ENCODE results near the gene FAM124B.

The FAM124B gene, protein sequence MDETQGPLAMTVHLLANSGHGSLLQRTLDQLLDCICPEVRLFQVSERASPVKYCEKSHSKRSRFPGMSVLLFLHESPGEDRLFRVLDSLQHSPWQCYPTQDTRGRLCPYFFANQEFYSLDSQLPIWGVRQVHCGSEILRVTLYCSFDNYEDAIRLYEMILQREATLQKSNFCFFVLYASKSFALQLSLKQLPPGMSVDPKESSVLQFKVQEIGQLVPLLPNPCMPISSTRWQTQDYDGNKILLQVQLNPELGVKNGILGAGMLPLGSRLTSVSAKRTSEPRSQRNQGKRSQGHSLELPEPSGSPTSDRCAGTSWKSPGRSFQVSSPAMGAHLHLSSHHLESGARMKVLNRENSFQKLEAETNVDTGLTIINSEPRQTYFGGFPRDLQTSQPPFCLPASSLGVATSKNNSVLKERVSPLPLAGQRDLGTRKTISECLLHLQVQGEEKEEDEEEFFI

DNA sequence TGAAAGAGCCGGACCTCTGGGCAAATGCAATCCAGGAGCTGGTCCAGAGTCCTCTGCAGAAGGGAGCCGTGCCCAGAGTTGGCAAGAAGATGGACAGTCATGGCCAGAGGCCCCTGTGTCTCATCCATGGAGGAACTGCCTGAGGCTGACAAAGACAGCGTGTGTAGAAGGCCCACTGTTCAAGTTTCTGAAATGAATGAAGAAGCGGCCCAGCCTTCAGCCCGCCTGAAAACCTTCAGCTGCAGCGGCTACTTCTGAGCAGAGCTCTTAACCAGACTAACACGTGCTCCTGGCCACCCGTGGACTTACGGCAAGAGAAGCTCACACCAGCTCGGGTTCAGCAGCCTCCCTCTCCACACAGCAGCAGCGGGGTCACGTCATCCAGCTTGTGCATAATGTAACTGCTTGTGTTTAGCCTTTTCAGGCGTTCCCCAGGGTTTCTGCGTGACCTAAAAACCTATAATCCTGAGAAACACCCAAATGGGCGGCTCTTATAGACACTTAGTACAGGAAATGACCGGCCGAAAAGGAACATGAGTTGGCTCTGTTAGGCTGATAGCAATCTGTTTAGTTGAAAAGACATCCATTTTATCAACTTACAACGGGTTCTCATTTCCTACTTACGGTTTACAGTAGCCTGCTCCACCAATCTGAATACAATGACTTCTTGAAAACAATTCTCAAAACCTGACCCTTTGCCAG lies at the start of gene FAM124B:
TSS of gene FAM124B (minus strand) at position 467 of the 702 bp plus-strand sequence. CDS start at position 128, 339 bp downstream.
- DNase-seq (ENCODE audit: low read depth), result peak; percentile 68

DNA sequence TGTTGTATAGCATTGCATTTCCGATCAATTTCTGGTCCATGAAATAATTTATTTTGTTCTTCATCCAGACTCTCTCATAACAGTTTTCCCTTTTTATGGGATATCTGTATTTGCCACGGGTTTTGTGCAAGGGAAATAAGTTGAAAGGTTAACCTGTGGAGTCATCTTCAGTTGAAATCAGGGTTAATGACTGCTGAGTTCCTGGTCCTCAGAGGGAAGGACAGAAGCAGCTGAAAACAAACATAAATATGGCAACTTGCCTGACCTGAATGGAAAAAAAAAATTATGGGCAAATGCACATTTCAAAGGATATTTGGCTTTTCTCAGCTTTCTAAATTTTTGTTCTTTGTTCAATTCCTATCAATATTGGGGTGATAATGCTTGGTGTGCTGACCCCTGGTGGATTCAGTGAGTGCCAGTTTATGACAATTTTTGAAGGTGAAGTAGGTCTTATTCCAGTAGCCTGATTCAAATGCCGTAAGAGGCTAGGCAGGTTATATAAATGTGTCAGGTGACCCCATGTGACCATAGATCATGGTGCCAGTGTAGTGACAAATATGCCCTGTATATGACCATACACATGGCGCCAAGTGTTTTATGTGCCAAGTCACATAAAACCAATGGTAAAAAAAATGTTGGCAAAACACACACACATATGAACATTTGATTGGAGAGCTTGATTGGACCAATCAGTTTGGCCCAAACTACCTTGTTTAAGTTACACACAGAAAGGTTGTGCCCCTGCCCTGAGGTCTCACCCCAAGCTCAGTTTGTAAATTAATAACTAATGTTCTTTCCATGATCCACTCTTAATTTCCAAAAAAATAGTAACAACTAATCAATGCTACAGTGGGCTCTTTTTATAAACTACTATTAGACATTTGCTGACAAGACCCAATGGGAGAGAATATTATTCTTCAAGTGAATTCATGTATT lies 47.6 kb upstream of the FAM124B start:
- DNase-seq (ENCODE audit: low read depth), result peak; percentile 20

DNA sequence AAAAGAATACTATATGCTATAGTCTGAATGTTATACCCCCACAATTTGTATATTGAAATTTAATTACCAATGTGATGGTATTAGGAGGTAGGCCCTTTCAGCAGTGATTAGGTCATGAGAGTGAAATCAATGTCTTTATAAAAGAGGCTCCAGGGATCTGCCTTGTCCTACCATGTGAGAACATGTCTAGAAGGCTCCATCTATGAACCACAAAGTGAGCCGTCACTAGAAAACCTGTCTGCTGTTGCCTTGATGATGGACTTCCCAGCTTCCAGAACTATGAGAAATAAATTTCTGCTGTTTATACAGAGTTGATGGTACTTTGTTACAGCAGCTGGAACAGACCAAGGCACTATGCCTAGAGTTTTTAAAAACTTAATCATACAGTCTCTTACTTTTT lies 46.3 kb upstream of the FAM124B start:
- no peak for DNase-seq (ENCODE audit: low read depth)

DNA sequence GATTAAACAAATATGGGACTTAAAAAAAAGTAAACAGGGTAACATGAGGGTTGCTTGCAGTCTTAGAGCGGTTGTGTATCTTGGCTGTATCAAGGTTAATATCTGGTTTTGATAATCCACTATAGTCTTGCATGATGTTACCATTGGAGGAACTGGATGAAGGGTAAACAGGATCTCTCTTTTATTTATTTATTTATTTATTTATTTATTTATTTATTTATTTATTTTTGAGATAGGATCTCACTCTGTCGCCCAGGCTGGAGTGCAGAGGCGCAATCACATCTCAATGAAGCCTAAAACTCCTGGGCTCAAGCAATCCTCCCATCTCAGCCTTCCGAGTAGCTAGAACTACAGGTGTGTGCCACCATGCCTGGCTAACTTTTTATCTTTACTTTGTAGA lies 42.9 kb upstream of the FAM124B start:
- DNase-seq (ENCODE audit: low read depth), result no peak

DNA sequence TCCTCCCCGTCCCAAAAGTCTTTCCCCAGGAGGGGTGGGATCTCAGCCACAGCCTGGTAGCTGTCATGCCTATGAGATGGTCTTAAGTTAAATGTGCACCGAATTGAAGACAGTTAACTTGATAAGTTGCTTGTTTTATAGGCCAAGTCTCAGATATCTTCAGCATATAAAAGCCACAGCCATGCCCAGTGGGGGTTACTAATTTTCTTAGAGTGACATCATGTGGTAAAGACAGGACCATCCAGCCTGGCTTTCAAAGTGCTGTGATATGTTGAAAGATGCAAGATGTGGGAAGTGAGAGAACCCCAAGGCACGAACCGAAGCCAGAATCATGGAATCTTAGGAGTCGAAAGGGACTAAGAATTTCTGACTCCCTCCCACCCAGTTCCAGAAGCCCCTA lies 42.1 kb upstream of the FAM124B start:
- peak; percentile 9 for DNase-seq (ENCODE audit: low read depth)

DNA sequence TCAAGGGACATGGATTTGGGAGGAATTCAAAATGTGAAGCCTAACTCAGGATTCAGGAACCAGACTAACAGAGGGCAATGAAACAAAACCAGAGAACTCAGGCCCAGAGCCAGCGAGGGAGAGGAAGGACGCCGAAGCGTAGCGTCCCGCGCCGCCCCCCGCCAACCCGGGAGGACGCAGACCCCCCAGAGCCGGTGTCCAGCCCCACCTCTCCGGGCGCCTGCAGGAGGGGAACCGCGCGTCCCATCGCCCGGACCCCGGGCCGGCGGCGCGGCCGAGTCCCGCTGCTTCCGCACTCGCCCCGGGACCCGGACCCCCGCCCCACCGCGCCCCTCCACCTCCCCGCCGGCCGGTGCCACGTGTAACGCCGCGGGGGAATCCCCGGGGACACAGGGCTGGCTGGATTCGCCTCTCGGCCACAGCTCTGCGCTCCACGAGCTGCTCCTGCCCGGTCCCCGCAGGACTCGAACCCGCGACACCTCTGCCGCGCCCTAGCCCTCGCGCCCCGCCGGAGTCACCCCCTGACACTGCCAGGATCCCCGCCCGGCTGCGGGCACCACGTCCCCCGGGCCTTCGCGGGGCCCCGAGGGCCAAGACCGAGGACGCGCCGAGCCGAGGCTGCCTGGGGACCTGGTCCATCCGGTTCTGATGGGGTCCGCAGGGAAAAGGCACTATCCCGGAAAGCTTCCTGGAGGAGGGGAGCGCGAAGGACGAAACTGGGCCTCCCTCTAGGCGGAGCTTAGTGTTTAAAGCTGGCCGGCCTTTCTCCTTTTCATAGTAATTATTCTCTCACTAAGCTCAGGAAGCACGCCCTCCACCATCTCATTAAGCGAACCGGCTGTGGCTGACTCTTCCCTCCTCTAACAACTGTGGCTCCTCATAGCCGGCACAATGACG lies 40.4 kb upstream of the FAM124B start:
- peak; percentile 14 for DNase-seq (ENCODE audit: low read depth)

DNA sequence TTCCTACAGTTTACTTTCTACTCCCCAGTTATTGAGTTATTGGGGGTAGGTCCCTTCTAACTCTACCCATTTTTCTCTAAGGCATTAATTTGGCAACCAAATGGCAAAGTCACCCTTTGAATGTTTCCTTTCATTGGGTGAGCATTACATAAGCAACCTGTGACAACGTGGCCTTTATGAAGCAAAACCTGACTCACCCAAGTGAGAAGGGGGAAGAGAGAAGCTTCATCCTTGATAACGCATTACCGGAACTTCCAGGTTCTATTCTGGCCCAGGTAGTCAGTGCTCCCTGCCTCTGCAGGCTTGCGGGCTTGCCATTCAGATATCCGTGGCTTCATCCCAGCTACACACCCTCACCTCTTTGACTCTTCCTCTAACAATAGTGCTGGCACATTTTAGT lies 39.1 kb upstream of the FAM124B start:
- no peak for DNase-seq (ENCODE audit: low read depth)

DNA sequence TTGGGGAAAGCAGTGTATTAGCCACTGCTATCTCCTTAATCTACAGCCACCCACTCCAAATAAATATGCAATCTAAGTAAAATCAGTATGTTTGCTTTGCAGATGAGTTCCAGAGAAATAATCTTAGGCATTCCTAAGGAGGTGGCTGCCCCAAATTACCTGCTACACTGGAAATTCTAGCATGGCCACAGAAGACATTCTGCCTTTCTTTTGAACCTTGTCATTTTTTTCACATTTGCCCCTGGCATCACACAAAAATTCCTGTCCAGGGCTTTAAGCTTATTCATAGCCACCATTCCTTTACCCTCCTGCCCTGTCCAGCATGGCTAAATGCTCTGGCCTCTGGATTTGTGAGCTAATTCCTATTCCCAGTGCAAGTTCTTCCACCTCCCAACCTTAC lies 36.8 kb upstream of the FAM124B start:
- no peak for DNase-seq (ENCODE audit: low read depth)

DNA sequence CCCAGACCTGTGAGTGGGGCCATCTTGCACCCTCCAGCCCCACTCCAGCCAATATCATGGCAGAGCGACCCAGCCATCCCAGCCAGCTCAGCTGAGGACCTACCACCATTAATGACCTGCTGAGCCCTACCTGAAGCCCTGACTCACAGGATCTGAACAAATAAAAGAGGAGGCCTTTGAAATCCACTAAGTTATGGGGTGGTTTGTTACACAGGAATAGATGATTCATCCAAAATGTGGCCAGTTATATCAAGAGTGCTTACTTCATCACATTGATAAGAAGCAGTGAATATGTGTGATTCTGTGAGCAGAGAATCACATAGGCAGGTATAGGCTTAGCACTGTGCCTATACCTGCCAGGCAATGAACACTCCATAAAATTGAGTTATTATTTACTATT lies 34.7 kb upstream of the FAM124B start:
- DNase-seq (ENCODE audit: low read depth), result peak; percentile 45

DNA sequence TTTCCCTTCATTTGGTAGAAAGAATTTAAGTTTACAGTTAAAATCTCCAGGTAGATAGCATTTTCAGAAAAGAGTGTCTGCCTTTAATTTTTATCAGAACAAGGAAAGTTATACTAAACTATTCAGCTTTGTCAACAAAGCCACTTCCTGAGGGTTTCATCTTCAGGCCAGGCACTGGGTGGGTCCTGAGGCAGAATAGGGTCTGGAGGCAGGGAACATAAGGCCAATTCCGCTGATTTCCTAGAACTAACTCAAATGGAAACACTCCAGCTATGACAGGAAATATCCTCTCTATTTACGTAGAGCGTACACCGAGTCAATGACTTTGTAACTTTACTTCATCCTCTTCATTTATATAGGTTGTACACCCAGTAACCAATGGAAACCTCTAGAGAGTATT lies 32.7 kb upstream of the FAM124B start:
- no peak for DNase-seq (ENCODE audit: low read depth)

DNA sequence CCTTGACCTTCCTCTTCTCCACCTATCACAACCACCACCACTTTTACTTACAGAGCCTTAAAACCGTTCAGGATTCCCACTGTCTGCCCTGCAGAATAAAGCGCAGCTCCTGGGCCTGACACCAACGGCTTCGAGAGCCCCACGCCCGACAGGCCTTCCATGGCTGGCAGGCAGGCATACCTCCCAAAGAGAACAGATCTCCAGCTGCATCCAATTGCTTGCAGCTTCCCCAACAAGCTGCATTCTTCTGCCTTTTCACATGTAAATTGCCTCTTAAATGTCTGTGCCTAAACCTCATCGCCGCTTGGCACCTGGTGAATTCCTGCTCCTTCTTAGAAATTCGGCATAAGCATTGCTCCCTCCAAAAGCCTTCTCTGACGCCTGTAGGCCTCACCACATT lies 31.5 kb upstream of the FAM124B start:
- no peak for DNase-seq (ENCODE audit: low read depth)

DNA sequence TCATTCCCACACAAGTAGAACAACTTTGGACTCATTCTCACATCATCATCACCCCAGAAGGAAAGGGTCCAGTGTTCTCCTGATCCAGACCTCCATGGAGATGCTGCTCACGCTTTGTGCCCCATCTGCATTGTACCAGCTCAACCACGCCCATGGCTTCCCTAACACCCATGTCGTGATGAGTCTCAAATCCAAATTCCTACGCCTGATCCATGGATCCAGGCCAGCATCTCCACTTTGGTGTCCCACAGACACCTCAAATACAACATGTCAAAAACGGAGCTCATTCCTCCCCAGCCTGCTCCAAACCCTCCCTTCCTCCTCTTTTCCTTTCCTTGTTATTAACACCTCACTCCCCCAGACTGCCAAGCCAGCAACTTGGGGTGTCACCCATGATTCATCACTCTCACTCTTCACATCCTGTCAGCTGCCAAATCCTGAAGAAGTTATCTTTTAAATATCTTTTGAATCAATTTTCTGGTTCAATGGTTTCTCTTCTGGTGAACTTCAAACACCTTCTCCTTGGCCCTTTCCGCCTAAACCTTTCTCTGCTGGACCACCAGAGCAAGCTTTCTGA lies 30.2 kb upstream of the FAM124B start:
- DNase-seq (ENCODE audit: low read depth), result no peak

DNA sequence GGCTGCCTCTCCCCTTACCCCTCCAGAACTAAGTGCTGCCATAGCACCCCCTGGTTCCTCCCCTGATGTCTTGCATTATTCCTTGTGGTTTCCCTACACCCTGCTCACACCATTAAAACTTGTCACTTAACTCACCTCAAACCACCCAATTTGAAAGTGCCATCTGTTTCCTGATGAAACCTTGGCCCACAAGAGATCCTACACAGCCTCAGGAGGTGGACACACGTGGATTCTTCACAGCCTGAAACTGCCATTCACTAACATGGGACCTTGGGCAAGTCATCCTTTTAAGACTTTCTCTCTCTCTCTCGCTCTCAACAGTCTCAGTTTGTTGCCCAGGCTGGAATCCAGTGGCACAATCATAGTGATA lies 27.5 kb upstream of the FAM124B start:
- DNase-seq (ENCODE audit: low read depth), result no peak

DNA sequence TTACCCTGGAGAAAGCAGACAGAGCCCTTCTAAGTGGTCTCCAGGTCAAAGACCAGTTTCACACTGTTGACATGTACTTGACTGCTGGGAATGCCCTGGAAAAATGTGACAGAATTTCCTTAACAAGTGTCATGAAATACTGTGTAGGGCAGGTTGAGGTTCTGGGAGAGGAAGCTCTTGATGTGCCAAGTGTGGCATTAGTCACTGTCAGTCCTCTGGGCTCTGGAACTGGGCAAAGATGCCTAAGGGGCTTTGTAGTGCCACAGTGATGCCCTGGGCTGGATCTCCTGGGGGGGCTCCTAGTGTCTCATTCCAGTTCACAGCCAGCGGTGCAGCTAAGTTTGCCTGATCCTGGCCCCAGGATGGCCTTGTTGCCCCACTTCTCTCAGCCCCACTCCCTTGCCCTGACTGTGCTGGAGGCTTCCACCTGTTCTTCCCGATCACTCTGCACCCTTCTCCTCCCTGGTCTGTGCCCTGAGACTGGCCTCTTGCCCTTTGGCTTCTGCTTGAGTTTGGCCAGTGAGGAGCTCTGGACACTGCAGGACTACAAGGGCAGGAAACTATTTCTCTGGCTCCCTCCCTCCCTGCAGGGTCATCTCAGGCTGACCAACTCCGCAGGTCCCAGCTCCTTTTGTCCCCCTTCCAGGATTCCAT lies 27.0 kb upstream of the FAM124B start:
- DNase-seq (ENCODE audit: low read depth), result no peak

DNA sequence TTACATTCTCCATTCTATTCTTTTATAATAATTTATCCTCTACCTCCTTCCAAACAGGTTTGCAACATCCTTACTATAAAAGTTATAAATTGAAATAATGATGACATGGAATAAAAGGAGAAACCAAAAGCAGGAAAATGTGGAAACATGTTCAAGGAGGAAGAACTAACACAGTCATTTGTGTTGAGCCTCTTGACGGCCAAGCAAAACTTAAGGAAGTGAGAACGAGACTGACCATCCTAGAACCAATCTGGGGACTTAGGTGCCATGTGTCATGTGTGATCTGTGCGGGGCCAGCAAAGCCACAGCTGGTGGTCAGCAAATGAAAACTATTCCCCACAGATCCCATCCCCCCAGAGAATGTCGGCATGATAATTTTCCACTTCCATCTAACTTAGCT lies 25.6 kb upstream of the FAM124B start:
- DNase-seq (ENCODE audit: low read depth), result no peak

DNA sequence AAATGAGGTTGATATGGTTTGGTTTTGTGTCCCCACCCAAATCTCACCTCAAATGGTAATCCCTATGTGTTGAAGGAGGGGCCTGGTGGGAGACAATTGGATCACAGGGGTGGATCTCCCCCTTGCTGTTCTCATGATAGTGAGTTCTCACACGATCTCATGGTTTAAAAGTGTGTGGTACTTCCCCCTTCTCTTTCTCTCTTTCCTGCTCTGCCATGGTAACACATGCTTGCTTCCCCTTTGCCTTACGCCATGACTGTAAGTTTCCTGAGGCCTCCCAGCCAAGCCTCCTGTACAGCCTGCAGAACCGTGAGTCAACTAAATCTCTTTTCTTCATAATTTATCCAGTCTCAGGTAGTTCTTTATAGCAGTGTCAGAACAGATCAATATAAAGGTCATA lies 24.7 kb upstream of the FAM124B start:
- DNase-seq (ENCODE audit: low read depth), result no peak

DNA sequence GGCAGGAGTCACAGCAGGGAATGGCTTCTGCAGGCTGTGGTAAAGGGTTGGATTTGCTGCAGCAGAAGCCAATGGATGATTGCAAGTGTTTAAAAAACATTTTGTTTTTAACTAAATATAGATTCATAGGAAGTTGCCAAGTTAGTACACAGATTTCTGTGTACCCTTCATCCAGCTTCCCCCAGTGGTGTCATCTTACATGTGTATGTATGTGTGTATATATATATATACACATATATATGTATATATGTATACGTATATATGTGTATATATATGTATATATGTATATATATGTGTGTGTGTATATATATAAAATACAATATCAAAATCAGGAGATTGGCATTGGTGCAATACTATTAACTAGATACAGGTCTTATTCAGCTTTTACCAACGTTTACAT lies 19.2 kb upstream of the FAM124B start:
- no peak for DNase-seq (ENCODE audit: low read depth)

DNA sequence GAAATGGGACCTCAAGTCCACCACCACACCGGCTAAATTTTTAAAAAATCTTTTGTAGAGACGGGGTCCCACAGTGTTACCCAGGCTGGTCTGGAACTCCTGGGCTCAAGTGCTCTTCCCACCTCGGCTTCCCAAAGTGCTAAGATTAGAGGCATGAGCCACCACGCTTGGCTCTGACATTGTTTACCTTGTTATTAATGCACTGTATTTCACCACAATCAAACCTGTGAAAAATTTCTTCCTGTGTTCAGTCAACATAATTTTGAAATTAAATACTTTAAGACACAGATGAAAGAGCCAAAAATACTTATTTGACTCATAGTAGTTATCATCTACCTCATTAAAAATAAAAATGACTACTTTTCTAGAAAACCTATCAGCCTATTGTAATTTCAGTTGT lies 16.0 kb upstream of the FAM124B start:
- DNase-seq (ENCODE audit: low read depth), result no peak

DNA sequence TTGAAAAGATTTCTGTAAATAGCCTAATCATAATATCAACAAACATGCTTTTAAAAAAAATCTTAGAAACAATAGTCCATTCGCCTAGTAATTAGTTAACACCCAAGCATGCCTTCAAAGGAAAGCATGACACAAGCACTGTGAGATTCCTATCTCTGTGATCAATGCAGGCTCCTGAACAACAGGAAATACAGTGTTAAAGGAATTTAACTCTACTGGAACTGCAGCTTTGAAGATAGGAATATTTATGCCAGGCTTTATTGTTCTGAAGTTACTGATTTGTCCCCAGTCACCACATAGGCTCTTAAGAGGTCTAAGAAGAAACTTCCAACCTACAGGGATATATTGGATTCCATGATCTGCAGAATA lies 15.4 kb upstream of the FAM124B start:
- DNase-seq (ENCODE audit: low read depth), result no peak

DNA sequence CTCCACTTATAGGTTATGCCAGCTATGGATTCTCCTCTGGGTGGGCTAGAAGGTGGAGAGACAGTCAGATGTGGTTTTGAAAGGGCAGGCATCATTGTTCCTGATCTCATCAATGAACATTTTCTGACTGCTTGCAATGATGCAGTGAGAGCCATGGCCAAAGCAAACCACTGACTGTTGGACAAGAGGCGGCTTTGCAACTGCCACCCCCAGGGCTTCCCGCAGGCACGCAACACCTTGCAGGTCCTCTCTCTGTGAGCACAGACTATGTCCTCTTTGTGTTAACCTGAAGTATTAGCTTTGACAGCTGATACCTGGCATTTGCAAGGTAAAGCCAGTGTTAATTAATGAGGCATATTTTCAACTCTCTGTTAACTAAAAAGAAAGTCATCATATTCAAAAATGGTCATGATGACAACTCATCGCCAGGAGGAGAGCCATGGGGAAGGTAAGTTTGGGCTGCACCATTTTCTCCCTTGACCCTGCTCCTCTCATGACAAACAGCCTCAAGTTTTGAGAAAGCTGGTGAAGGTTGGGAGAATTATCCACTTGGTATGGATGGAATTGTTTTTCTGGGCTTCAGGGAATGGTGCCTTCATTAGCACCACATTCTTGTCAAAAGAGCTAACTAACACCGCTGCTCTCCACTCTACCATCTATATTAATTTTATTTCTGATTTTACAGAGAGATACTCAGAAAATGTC lies 14.9 kb upstream of the FAM124B start:
- no peak for DNase-seq (ENCODE audit: low read depth)

Measured in iris pigment epithelial cell (primary cell).